Endodermal cell (in vitro differentiated cells): ENCODE data around the gene ADAMTS15. TPM values are rescaled to one million over a fixed set of nuclear protein-coding genes. Genes with fewer than 3 reads are reported as not detected.

Experiments used
- DNase-seq: peaks from one replicate; pipeline ENCODE4 v3.0.0-alpha.2; 2017
- H3K27ac ChIP-seq: 2 replicates; pipeline ENCODE4 v1.5.1; 2013; ENCODE audit warnings: mild to moderate bottlenecking, low read depth, low read length, moderate library complexity
- H3K27me3 ChIP-seq: 2 replicates; pipeline ENCODE4 v1.6.1; 2013; ENCODE audit warnings: mild to moderate bottlenecking, low read length, moderate library complexity; ENCODE audit not compliant: insufficient read depth, control insufficient read depth, poor library complexity, severe bottlenecking
- H3K36me3 ChIP-seq: 2 replicates; pipeline ENCODE4 v1.7.0; 2013; ENCODE audit warnings: mild to moderate bottlenecking, low read length, moderate library complexity; ENCODE audit not compliant: control insufficient read depth, insufficient read depth
- H3K4me1 ChIP-seq: one replicate; pipeline ENCODE4 v1.7.0; 2013; ENCODE audit warnings: low read length; ENCODE audit not compliant: control insufficient read depth, insufficient read depth
- H3K4me3 ChIP-seq: 2 replicates; pipeline ENCODE4 v1.5.1; 2013; ENCODE audit warnings: mild to moderate bottlenecking, low read length, moderate library complexity
- H3K9ac ChIP-seq: 2 replicates; pipeline ENCODE4 v1.6.1; 2013; ENCODE audit warnings: mild to moderate bottlenecking, low read length, moderate library complexity; ENCODE audit not compliant: poor library complexity, severe bottlenecking; ENCODE audit errors: extremely low read depth
- H3K9me3 ChIP-seq: 2 replicates; pipeline ENCODE4 v1.6.1; 2013; ENCODE audit warnings: mild to moderate bottlenecking, low read length, moderate library complexity; ENCODE audit not compliant: control insufficient read depth
- H3K27ac Mint-ChIP-seq: 2 replicates; pipeline ENCODE4 v1.8.0; 2020; ENCODE audit warnings: mixed read lengths
- H3K27me3 Mint-ChIP-seq: 2 replicates; pipeline ENCODE4 v1.8.0; 2021; ENCODE audit warnings: mild to moderate bottlenecking, mixed read lengths; ENCODE audit not compliant: insufficient read depth
- H3K36me3 Mint-ChIP-seq: 2 replicates; pipeline ENCODE4 v1.8.0; 2020; ENCODE audit warnings: low read depth, mixed read lengths
- H3K4me1 Mint-ChIP-seq: 2 replicates; pipeline ENCODE4 v1.8.0; 2020; ENCODE audit warnings: mixed read lengths
- H3K4me3 Mint-ChIP-seq: 2 replicates; pipeline ENCODE4 v1.8.0; 2020; ENCODE audit warnings: mild to moderate bottlenecking, moderate library complexity, mixed read lengths
- H3K9me3 Mint-ChIP-seq: 2 replicates; pipeline ENCODE4 v1.8.0; 2020; ENCODE audit warnings: mild to moderate bottlenecking, mixed read lengths
- CTCF ChIP-seq: fragments of 200-600 bp; sonication (generic); conservative IDR thresholded peaks from 2 replicates; pipeline ENCODE4 v1.5.0; 2021; ENCODE audit warnings: antibody characterized with exemption, mild to moderate bottlenecking
- WGBS, 2 experiments: methylation state at CpG; one replicate each; pipeline versions ENCODE4 v1.1.5 to v1.1.7; 2013; ENCODE audit warnings: missing lambda C conversion rate in 2 of 2, mixed read lengths in 1 of 2; ENCODE audit not compliant: insufficient coverage in 1 of 2, insufficient read length in 1 of 2; 5-methylcytosine and 5-hydroxymethylcytosine counted together
- total RNA-seq, 2 donors: library from RNA; stranded (reverse); fragmentation: NEBNext Ultra II Directional in 1 of 2; extraction: Animal tissue kit (Norgen Biotek cat#: 25700) in 1 of 2; gene quantifications; 2 replicates in 1 of 2; 3 replicates in 1 of 2; pipeline ENCODE4 v1.2.1, GENCODE V29; 2021

The ADAMTS15 gene
- total RNA-seq, 2 donors from 2014 or later: 0.27 to 1.0 TPM

- Histone ChIP-seq H3K27me3 (peaks cover 25% of the 10 kb centered on the region), H3K27ac (no peak overlapping the region), H3K4me3 (no peak overlapping the region), H3K9me3 (no peaks in the 10 kb centered on the region), H3K4me1 (no peaks in the 10 kb centered on the region), H3K36me3 (no peaks in the 10 kb centered on the region), H3K9ac (no peak overlapping the region)
- no peak overlapping the region for H3K27ac Mint-ChIP-seq
- no peak for DNase-seq
- H3K9me3 Mint-ChIP-seq: peaks cover 5% of the 10 kb centered on the region
- peaks cover 5% of the 10 kb centered on the region for H3K4me1 Mint-ChIP-seq
- H3K4me3 Mint-ChIP-seq: no peak overlapping the region
- peaks cover 50% of the 10 kb centered on the region for H3K27me3 Mint-ChIP-seq
- no peaks in the 10 kb centered on the region for H3K36me3 Mint-ChIP-seq
- TF ChIP-seq CTCF: no peak
- WGBS, 2 experiments: 90 to 96% methylated on average over 2 to 3 of the region's 3 CpGs
These were observed 2.7 kb upstream of the ADAMTS15 start for GRCh38 chr11:130445788-130446187.

GRCh38 chr11:130448039-130448415, 418 bp upstream of the ADAMTS15 start:
- no peaks in the 10 kb centered on the region for H3K36me3 ChIP-seq
- Mint-ChIP-seq H3K27ac (no peak overlapping the region), H3K4me3 (peak overlapping the region; percentile 63), H3K27me3 (peaks cover 63% of the 10 kb centered on the region), H3K4me1 (peaks cover 5% of the 10 kb centered on the region), H3K36me3 (no peaks in the 10 kb centered on the region), H3K9me3 (peaks cover 1% of the 10 kb centered on the region)
- WGBS, 2 experiments: 3 to 14% methylated on average over 8 to 11 of the region's 11 CpGs
- H3K4me3 ChIP-seq: peak overlapping the region; percentile 81
- H3K9me3 ChIP-seq: no peaks in the 10 kb centered on the region
- no peak overlapping the region for H3K27ac ChIP-seq
- H3K4me1 ChIP-seq: no peaks in the 10 kb centered on the region
- peaks cover 41% of the 10 kb centered on the region for H3K27me3 ChIP-seq
- no peak for TF ChIP-seq CTCF
- no peak overlapping the region for H3K9ac ChIP-seq
- no peak for DNase-seq

GRCh38 chr11:130449310-130449990, 1.0 kb downstream of the ADAMTS15 start:
- Mint-ChIP-seq H3K27me3 (peaks cover 69% of the 10 kb centered on the region), H3K36me3 (no peaks in the 10 kb centered on the region), H3K27ac (no peak overlapping the region), H3K4me3 (peak overlapping the region; percentile 63), H3K9me3 (peaks cover 1% of the 10 kb centered on the region), H3K4me1 (peaks cover 5% of the 10 kb centered on the region)
- Histone ChIP-seq H3K27me3 (peaks cover 41% of the 10 kb centered on the region), H3K9me3 (no peaks in the 10 kb centered on the region), H3K27ac (no peak overlapping the region), H3K9ac (no peak overlapping the region), H3K4me3 (peak overlapping the region; percentile 81), H3K4me1 (no peaks in the 10 kb centered on the region), H3K36me3 (no peaks in the 10 kb centered on the region)
- peak; percentile 72 for DNase-seq
- TF ChIP-seq CTCF: no peak
- 4 to 5% methylated on average over 18 to 64 of the region's 64 CpGs for WGBS, 2 experiments
